ENCODE data around the gene DDX6.
"Not testable (repeated sequence)": the region's sequence is repeated elsewhere in the genome, so short reads cannot be mapped to it uniquely, and the experiment has no call there.

DDX6 gene

GRCh38 chr11:118790357-118791110 lies 430 bp downstream of the DDX6 start:
- peak; percentile 68 for DNase-seq

- peak; percentile 69 for DNase-seq
Measured at GRCh38 chr11:118789501-118790356, 1.2 kb downstream of the DDX6 start.

GRCh38 chr11:118786657-118787056 lies 4.3 kb downstream of the DDX6 start:
- no peak for DNase-seq

GRCh38 chr11:118785362-118785761 lies 5.6 kb downstream of the DDX6 start:
- no peak for DNase-seq

GRCh38 chr11:118783724-118784495 lies 7.1 kb downstream of the DDX6 start:
- no peak for DNase-seq

DNA sequence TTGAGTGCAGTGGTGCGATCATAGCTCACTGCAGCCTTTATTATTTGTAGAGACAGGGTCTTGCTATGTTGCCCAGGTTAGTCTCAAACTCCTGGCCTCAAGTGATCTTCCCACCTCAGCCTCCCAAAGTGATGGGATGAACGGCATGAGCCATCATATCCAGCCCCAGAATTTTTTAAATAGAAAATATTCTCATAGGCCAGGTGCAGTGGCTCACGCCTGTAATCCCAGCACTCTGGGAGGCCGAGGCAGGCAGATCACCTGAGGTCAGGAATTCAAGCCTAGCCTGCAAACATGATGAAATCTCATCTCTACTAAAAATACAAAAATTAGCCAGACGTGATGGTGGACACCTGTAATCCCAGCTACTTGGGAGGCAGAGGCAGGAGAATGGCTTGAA lies 7.6 kb downstream of the DDX6 start:
- not testable (repeated sequence) for DNase-seq

DNA sequence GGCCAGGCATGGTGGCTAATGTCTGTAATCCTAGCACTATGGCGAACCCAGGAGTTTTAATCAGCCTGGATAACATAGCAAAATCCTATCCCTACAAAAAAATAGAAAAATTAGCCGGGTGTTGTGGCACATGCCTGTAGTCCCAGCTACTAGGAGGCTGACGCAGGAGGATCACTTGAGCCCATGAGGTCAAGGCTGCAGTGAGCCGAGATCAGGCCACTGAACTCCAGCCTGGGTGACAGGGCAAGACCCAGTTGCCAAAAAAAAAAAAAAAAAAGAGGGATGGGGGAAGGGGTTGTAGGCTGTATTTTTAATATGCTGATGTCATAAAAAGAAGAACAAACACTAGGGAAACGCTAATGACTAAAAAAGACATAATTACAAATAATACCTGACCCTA lies 12.1 kb downstream of the DDX6 start:
- no peak for DNase-seq

DNA sequence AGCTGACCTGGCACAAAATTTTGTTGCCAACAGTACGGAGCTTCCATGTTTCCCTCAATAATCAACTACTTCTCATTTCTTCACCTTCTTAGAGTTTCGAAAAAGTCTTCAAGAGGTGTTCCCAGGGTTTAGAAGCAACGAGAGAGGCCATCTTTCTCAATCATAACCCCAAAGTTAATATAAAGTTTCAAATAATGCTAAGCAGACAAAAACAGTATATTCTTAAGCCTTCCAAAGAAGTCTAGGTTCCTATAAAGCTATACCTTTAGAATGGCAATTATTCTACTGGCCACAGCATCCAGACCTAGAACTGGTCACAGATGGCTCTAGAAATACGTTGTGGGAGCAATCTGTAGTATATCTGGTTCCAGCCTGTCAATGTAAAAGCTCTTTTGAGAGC lies 16.9 kb downstream of the DDX6 start:
- DNase-seq: no peak

GRCh38 chr11:118771547-118772288 lies 19.2 kb downstream of the DDX6 start:
- no peak for DNase-seq

GRCh38 chr11:118768690-118769089 lies 22.3 kb downstream of the DDX6 start:
- DNase-seq: no peak

- DNase-seq: no peak
Measured at GRCh38 chr11:118766035-118766434, 24.9 kb downstream of the DDX6 start.

- not testable (repeated sequence) for DNase-seq
Measured at GRCh38 chr11:118765095-118765691, 25.8 kb downstream of the DDX6 start.

DNA sequence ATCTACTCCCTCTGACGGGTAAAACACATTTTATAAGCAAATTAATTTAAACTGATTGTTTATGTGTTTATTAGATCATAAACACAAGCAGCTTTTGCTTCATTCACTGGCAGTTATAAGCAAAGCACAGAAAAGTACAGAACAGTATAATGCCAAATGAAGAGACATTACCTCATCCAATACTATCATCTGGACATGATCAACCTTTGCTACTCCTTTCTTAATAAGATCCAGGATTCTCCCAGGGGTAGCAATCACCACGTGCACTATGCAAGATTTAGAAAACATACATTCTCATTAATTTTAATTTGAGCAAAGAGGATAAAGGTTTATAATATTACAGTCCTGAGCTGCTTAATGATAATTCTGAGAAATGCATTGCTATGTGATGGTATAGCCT lies 27.9 kb downstream of the DDX6 start:
- no peak for DNase-seq

DNA sequence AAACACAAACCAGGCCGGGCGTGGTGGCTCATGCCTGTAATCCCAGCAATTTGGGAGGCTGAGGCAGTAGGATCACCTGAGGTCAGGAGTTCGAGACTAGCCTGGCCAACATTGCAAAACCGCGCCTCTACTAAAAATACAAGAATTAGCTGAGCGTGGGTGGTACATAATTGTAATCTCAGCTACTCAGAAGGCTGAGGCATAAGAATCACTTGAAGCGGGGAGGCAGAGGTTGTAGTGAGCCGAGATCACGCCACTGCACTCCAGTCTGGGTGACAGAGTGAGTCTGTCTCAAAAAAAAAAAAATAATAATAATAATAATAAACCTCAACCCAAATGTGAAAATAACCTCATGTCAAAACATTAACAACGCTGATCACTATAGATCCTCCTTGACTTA lies 29.0 kb downstream of the DDX6 start:
- not testable (repeated sequence) for DNase-seq

DNA sequence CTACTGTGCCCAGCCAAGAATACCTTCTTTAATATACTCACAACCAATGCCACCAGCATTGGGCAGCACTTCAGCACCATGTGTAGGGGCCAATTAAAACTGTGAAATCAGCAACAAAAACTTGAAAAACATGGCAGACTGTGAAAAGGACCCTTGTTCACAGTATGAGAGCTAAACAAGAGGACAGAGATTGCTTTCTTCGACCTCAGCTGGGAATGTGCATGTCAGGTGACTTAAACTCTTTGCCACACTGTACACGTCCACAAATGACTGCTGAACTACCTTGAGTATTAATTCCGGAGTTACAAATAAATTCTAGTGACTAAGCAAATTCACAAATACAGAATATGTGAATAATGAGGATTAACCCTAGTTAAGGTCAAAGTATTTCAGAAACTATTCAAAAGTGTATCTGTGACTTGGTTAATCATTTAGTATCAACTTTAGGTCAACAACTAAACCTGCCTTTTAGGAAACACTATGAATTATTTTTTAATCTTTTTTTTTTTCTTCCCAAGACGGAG lies 33.0 kb downstream of the DDX6 start:
- no peak for DNase-seq

DNA sequence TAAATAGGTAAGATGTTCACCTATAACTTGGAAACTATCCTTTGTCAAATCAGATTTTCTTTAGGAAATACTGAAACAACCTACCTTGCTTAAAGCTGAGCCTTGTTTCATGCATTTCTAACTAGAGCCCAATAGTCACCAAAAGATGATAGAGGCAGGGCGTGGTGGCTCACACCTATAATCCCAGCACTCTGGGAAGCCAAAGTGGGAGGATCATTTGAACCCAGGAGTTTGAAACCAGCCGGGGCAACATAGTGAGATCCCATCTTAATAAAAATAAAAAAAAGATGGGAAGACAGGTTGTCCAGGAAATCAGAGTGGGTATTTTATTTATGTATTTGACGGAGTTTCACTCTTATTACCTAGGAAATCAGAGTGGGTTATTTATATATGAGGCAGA lies 38.3 kb downstream of the DDX6 start:
- no peak for DNase-seq

DNA sequence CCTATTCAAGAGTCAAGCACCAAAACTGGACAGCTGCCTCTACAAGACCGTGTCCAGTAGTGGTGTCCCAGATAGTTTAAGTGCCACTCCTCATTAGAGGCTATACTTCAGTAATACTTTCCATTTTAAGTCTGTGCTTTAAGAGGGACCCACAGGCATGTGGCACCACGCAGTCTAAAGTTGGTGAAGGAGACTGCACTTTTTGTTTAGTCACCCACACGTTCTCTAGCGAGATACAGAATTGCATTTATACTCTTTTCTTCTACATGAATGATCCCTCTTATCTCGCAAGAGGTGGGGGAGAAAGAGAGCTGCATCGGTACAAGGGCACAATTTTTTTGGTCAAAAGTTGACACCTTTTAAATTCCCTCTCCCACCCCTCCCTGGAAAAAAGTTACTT lies 41.5 kb downstream of the DDX6 start:
- no peak for DNase-seq

DNA sequence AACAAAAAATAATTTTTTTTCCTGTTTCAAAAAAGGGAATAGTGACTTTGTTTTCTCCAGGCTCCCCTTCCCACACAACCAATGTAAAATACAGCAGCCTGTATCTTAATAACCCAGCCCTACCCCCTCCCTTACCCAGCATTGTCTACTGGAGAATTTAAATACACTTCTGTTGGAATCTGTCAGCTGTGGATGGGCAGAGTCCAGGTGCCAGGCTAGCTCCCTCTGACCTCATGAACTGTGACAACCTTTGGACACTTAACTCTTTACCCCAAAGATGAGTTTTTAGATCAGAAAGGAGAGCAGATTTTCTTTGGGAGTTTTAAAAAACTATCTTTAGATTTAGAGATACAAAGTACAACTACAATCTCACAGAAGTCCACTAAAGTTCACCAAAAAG lies 42.9 kb downstream of the DDX6 start:
- no peak for DNase-seq

- no peak for DNase-seq
Measured at GRCh38 chr11:118746988-118747585, 43.9 kb downstream of the DDX6 start.

DNA sequence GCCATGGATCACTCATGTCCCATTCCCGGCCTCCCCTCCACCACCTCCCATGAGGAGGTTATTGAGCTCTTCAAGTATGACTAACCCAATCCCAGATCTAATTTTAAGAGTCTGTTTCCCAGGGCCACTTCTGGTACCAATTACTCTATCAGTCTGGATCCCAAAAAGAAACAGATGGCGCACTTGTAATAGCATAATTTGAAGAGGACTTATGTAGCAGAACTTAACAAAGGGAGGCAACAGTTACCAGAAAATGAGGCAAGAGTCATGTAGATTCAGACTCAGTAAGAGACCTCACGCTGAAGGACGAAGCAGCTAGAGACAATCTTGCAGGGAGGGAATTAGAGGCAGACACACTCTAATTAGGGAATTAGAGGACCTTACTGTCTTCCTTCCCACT lies 46.9 kb downstream of the DDX6 start:
- no peak for DNase-seq

DNA sequence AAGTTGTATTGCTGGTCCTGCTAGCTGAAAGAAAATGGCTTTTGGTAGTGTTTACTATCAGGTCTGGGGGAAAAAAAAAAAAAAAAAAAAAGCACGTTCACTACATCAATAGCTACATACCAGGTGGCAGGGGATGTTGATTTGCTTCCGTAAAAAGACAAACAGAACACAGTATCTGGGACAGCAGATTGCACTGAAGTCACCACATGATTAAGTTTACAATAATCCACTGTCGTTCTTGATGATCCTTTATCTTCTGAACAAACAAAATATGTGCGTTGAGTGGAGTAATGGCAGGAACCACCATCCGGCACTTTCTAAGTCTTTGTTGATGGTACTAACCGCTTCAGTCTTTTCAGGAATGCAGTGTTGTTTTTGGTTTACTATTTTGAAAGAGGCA lies 48.7 kb downstream of the DDX6 start:
- no peak for DNase-seq

- no peak for DNase-seq
Measured at GRCh38 chr11:118740892-118741291, 50.1 kb downstream of the DDX6 start.
